ENCODE data around the gene DPY19L2. TPM values are rescaled to one million over a fixed set of nuclear protein-coding genes. Genes with fewer than 3 reads are reported as not detected.
"Not testable (repeated sequence)": the region's sequence is repeated elsewhere in the genome, so short reads cannot be mapped to it uniquely, and the experiment has no call there.

DPY19L2 gene
- total and polyA plus RNA-seq, 2 of the 4 experiments (the other 2 are of a cell fraction), result 0.90 to 1.6 TPM

DNA sequence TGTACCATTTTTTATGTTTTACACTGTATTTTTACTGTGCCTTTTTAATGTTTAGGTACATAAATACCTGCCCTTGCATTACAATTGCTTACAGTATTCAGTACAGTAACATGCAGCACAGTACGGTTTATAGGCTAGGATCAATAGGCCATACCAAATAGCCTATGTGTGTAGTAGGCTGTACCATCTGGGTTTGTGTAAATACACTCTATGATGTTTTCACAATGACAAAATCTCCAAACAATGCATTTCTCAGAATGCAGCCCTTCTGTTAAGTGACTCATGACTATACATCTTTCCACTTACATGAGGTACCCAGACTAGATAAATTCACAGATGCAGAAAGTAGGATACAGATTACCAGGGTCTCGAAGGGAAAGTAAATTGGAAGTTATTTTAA is 43.0 kb upstream of the DPY19L2 start:
- H3K4me1 ChIP-seq (ENCODE audit: control insufficient read depth, insufficient read depth, low read length); H3K36me3 ChIP-seq (ENCODE audit: control insufficient read depth, insufficient read depth, low read length); H3K14ac ChIP-seq (replicated peaks; ENCODE audit: low read depth, low read length); H4K5ac ChIP-seq (ENCODE audit: low read depth, low read length); H3K9me1 ChIP-seq (ENCODE audit: insufficient read depth, low read length); H3K4ac ChIP-seq (ENCODE audit: low read depth, low read length); H2BK120ac ChIP-seq (ENCODE audit: low read depth, low read length); H3K4me3 ChIP-seq (ENCODE audit: insufficient read depth, low read depth, low read length); H2AFZ ChIP-seq (replicated peaks; ENCODE audit: low read length, poor library complexity); dilution Hi-C loops (cut with HindIII; ENCODE audit: low sequenced_read_pairs, unreplicated experiment); H2BK5ac ChIP-seq (ENCODE audit: low read depth, low read length, poor library complexity, severe bottlenecking); H2AK9ac ChIP-seq (replicated peaks; ENCODE audit: low read depth, low read length, poor library complexity); H3K27me3 ChIP-seq (ENCODE audit: control insufficient read depth, insufficient read depth, low read length); H4K91ac ChIP-seq (ENCODE audit: insufficient read depth, low read depth, low read length); H2BK20ac ChIP-seq (ENCODE audit: low read depth, low read length); CTCF ChIA-PET; BruUV-seq (replicated peaks); H2AK5ac ChIP-seq (ENCODE audit: low read depth, low read length); H3K4me2 ChIP-seq (ENCODE audit: low read depth, low read length); intact Hi-C loops (cut with micrococcal nuclease); H2BK15ac ChIP-seq (ENCODE audit: low read depth, low read length); POLR2A ChIA-PET (ENCODE audit: unreplicated experiment); H4K20me1 ChIP-seq (ENCODE audit: insufficient read depth, low read length); H3K56ac ChIP-seq (ENCODE audit: extremely low read depth, insufficient read depth, low read length); H3K23ac ChIP-seq (ENCODE audit: low read depth, low read length); H3K18ac ChIP-seq (ENCODE audit: low read depth, low read length); H3K9ac ChIP-seq (ENCODE audit: low read depth, low read length); H3K79me1 ChIP-seq (ENCODE audit: low read depth in 1 of 2, low read length in 2 of 2); H3K27ac ChIP-seq (ENCODE audit: insufficient read depth, low read length); in situ Hi-C loops (cut with MboI; ENCODE audit: low sequenced_read_pairs); ATAC-seq (ENCODE audit: low read depth); H4K8ac ChIP-seq (ENCODE audit: low read depth in 2 of 2, low read length in 2 of 2); H3K9me3 ChIP-seq (ENCODE audit: control insufficient read depth, insufficient read depth, low read length): not testable (repeated sequence)
- no CpG with 5 or more reads among the region's 2 CpGs for WGBS, 2 experiments (ENCODE audit: extremely low coverage in 2 of 2, insufficient read length in 1 of 2)
- DNase-seq, result peak; percentile 21
